Activated gamma-delta T cell (primary cell): ENCODE results near the gene CIAO2A.
"Not testable (repeated sequence)": the region's sequence is repeated elsewhere in the genome, so short reads cannot be mapped to it uniquely, and the experiment has no call there.

Experiments
- DNase-seq: peaks from one replicate; lab custom pipeline; 2025; lab: John Stamatoyannopoulos, UW

The CIAO2A gene

DNA sequence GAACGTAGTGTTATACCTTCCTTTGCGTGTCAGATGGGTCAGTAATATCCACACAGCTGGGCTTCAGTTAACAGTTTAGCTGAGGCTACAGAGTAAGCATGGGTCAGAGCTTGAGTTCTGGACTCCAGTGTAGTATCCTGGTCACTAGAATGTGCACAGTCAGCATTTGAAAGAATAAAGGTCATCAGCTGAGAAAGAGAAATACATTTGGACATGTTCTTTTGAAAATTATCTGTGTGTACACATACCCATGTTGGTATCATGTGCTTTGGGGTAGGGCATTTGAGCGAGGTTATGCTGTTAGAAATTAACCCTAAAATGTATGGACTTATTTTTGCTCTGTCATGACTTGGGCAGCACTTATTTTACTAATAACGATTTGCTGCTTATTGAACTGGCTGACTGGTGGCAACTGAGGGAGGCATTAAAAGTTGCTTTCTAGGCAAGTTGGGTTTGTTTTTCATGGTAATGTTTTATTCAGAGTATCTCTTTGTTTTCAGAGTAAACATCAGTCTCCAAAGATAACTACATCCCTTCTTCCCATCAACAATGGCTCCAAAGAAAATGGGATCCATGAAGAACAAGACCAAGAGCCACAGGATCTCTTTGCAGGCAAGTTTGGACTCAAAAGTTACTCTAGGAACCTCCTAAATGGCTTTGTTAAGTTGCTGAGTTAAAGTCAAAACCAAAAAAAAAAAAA lies 18.6 kb upstream of the CIAO2A start:
- DNase-seq: no peak

DNA sequence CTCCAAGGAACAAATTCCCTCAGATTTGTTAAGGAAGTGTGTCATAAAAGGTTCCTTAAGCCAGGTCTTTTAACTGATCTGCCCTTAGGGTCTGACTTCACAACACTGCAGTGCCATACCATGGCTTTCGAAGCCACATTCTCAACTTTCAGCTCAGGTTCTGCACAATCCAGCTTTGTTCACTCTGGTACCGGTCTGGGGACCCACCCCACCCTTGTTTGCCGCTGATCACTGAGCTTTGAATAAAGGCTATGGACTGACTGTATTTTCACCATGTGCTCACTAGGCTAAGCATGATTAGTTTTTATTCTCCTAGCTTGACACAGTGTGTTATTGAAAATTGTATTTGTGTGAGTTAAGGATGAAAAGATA lies 18.0 kb upstream of the CIAO2A start:
- DNase-seq: no peak

DNA sequence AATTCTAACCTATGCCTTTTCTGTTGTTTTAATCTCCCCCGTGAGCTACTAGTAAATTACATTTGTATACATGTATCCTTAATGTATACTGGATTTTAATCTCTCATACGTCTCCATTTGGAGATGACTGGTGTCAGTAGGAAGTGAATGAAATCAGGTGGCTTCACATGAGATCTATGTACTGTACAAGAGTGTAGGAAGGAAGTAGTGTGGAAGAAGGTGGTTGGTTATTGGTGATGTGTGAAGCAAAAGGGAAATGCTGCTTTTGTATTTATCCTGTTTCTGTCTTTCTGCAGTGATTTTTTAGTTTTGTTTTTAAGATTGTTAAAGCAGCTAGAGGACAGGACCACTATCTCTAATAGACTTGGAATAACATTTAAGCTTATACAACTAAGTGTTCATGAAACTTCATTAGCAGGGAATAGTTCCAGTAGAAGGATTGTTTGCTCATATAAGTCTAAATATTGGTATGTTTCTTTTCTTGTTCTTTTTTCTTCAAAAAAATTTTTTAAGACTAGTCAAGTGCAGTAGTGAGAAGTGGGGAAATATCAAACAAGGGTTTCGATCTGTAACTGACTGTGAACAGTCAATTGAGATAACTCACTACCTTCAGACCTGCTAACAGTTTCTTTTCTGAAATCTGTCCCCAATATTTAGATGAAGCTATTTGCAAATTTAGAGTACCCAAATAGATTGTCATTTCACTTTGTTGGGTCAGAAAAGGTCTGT lies 17.5 kb upstream of the CIAO2A start:
- DNase-seq: no peak

DNA sequence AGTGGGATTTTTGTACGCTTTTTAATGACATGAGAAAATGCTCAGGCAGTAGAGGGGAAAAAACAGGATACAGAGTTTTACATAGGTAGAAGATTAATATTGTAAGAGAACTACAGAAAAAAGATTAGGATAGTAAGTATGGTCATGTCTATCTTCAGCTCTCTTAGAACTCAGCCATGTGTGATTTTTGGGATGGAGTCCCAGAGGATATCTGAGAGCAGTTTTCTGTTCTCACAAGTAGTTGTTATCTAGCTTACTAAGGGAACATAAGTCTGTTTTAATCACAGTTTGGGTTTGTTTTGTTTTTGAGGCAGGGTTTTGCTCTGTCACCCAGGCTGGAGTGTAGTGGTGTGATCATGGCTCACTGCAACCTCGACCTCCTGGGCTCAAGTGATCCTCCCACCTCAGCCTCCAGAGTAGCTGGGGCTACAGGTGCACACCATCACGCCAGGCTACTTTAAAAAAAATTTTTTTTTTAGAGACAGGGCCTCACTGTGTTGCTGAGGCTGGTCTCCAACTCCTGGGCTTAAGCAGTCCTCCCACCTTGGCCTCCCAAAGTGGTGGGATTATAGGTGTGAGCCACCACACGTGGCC lies 16.6 kb upstream of the CIAO2A start:
- DNase-seq: not testable (repeated sequence)

DNA sequence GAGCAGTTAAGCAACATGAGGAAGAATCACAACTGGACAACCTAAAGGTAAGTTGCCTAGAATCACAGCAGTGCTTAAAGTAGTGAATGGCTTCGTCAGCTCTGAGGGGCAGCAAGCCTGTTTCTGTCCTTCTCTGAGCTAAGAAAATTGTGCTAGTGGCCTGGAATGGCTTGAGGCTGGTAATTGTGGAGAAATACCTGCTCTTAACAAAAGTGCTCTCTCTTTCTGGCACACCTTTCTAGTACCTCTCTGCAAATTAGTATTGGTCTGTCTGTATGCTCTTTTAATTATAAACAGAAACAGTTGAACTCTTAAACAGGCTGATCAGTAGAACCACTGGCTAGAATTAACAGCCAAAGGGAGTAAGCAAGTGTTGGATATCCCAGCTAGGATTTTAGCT lies 13.7 kb upstream of the CIAO2A start:
- DNase-seq: no peak

DNA sequence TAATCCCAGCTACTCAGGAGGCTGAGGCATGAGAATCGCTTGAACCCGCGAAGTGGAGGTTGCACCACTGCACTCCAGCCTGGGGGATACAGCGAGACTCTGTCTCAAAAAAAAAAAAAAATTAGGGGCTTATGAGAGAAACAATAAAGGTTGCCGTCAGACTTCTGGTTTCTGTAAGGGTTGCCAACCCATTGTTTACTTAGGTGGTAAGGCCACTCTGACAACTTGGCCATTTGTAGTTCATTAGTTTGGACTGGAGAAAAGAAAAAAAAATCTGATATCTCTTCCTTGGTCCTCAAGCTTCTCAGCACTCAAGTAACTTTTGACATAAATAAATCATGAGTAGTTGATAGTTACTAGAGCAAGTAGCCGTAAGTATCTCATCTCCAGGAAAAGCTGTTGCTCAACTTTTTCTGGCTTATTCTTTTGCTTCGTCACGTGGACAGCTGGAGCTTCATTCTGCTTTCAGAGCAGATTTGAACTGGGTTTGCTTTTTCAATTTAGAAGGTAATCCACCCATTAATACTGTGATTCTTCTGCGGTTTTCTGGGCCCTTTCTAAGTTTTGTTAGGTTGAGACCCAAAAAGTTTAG lies 11.6 kb upstream of the CIAO2A start:
- DNase-seq: no peak

DNA sequence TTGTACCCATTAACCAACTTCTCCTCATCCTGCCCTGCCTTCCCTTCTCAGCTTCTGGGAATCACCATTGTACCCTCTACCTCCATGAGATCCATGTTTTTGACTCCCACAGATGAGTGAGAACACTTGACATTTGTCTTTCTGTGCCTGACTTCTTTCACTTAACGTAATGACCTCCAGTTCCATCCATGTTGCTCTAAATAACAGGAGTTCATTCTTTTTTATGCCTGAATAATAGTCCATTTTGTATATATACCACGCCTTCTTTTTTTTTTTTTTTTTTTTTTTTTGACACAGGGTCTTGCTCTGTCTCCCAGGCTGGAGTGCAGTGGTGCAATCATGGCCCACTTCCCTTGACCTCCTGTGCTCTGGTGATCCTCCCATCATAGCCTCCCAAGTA lies 8.9 kb upstream of the CIAO2A start:
- no peak for DNase-seq

DNA sequence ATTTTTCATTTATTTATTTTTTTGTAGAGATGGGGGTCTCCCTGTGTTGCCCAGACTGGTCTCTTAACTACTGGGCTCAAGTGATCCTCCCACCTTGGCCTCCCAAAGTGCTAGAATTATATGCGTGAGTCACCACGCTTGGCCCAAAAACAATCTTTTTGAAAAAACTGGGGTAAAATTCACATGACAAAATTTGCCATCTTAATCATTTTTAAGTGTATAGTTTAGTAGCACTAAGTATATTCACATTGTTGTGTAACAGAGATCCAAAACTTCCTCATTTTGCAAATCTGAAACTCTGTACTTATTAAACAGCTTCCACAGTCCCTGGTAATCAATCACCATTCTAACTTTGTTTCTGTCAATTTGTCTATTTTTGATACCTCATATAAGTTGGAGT lies 7.3 kb upstream of the CIAO2A start:
- no peak for DNase-seq

DNA sequence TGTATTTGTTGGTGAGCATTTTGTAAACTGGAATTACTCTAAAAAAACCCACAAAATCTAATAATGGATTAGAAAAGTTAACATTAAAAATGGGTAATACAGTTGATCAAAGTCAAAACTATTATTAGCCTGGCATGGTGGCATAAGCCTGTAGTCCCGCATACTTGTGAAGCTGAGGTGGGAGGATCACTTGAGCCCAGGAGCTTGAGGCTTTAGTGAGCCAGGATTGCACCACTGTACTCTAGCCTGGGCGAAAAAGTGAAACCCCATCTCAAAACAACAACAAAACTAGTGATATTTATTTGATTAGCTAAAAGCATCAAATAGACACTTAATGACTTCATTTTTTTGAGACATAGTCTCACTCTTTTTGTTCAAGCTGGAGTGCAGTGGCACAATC lies 5.7 kb upstream of the CIAO2A start:
- no peak for DNase-seq

DNA sequence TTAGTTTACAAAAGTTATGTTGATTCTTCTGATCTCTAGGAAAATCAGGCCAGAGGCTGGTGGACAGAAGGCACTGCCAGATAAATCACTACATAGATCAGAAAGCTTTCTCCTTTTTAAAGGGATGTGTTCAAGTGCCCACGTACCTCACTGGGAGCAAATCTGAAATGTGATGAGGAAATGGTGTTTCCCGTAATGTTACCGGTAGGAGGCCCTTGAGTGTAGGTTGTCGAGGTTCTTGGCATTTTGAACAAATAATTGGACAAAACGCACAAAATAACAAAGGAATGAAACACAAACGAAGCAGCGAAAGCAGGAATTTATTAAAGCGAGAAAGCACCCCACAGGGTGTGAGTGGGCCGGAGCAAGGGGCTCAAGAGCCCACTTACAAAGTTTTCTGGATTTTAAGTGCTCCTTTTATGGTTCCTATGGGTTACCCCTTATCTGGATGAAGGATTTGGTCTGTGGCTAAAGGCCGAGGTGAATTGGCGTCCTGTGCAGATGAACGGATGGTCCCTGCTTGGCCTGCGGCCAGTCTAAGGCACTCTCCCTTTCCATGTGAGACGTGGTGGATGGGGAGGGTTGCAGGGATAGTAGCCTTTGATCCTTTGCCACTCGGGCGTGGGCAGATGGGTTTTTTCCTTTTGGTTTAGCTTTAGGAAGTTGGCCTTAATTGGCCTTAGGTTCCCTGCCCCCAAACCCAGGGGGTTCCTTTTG lies 3.2 kb upstream of the CIAO2A start:
- DNase-seq: no peak

DNA sequence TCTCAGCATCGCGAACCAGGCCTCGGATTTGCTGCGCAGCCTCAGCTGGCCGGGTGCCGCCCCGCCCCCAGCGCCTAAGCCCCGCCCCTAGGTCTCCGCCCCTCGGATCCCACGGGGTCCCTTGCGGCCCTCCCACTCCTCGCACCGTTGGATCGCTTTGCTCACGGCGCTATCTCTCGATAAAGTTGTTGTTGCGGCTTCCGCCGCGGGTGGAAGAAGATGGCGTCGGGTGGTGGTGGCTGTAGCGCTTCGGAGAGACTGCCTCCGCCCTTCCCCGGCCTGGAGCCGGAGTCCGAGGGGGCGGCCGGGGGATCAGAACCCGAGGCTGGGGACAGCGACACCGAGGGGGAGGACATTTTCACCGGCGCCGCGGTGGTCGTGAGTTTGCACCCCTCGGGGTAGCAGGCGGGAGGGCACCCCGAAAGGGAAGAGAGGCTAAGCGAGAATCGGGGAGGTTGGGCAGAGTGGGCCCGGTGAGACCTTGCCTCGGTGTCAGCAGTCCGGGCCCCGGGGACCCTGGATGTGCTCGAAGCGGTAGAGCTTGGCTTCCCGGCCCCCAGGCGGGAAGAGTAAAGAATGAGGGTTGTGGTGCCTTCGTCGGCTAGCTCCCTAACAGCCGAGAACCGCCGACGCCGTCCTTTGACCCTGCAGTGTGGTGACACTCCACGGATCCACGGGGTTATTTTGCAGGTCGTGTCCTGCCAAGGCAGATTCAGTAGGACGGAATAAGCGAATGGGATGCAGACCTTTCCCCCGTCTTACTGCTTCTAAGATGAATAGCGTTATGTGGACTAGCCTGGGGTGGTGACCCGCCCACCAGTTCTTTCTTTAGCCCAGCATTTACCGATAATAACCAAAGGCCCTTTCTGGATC lies 2.4 kb upstream of the CIAO2A start, which contains the start of gene SNX1:
SNX1 (plus strand) TSS at position 188 of the 873 bp plus-strand sequence; CDS start at position 220, 32 bp downstream.
- DNase-seq: peak; percentile 81

DNA sequence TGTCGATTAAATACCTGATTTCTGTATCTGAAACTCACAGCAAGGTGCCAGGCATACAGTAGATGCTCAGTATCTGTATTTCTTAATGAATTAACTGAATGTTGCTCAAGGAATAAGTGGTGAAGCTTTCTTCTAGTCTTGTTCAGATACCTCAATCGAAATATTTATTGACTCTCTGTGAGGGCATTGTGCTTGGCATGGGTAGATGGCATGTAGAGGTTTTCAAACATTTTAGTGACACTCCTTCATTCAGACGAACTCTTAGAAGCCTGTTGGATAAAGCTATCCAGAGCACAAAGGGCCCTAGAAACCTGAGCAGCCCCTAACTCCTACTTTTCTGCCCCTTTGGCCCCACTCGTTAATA lies 1.8 kb upstream of the CIAO2A start:
- no peak for DNase-seq

DNA sequence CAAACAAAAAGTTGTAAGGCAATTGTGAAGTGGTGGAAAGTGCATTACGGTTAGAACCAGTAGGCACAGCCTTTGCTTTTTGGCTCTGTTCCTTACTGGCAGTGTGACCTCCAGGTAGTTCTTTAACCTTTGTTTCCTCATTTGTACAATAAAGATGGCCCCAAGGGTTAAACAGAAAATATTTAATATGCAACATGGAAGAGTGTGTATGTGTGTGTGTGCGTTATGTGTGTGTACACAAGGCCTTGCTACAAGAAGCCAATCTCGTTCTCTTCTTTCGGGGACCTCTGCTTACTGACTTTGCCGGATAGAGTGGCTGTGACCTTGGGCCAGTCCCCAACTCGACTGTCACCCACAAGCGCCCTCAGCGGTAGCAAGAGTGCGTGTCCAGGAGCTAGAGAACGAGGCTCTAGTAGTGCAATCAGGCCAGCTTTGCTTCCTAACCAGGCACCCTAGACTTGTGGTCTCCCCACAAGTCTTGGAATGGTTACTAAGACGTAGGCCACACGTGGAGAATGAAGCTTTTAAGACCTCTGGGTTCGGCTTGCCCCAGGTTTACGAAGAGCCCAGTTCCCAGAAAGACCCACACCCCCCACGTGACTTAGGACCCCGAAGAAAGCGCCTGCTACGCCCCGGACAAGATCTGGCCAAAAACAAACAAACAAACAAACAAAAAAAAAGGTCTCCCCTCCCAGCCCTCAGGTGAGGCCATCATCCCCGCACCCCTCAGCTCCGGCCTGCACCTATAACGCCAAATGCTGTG lies 593 bp downstream of the CIAO2A start:
- no peak for DNase-seq

DNA sequence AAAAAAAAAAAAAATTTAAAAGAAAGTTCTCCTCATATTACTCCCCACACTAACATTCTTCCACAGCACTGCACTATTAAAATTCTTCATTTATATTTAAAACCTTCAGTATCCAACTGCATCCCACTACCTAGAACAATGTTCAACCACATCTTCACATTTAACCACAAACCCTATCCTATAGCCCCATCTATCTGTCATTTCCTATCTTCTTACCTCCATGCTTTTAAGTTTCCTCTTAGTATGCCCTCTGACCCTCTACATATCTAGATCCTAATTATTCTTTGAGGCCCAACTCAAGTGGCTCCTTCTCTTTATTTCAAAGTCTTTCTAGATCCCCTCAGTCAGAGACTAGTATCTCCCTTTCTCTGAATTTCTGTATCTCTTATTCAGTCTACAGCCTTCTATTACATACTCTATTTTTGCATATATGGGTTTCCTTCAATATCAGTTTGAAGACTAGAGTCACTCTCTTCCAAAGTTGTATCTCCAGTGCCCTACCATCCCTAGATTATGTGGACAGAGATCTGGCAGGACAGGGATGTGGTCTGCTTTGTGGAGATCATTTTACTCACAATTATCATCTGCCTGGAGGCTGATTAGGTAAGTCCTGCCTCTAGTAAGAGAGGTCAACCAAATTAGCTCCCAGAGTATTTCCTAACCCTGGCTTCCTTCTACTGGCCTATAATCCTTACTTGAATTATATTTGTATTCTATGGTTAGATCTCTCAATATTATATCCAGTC lies 1.4 kb downstream of the CIAO2A start:
- DNase-seq: no peak

DNA sequence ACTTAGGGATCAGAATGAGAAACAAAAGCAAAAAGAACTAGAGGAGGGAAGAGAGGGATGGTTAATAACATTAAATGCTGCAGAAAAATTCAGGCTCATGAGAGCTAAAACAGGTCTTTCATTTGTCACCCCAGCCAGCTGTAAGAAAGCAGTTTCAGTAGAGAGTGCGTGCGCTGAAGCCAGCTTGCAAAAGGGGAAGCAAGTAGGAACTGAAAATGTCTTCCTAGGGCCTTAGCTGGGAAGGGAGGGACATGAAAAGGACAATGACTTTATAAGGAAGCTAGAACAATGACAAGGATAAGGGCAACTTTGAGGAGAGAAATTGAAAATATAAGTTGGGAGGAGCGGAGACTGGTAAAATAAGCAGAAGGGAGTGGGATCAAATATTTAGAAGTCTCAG lies 3.1 kb downstream of the CIAO2A start:
- DNase-seq: no peak

DNA sequence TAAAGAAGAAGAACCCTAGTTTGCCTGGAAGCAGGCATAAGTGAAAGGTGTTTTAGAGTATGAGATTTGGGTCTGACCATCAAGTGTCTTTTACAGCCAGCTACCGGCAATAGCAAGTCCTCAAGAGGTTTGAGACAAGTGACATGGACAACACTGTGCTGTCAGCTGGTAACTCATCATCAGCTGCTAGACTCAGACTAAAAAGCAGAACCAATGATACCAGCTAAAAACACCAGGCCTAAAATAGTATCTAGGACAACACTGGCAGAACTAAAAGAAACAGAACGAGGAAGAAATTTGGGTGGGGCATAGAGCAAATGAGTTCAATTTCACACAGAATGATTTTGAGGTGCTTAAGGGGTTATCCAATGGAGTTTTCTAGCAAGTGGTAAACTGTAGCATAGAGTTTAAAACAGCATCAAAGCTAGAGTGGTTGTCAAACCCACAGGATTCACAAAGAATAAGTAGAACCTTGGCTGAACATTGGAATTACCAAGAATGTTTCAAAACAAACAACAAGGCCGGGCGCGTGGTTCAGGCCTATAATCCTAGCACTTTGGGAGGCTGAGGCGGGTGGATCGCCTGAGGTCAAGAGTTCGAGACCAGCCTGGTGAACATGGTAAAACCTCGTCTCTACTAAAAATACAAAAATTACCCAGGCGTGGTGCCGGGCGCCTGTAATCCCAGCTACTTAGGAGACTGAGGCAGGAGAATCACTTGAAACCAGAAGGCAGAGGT lies 3.9 kb downstream of the CIAO2A start:
- no peak for DNase-seq

DNA sequence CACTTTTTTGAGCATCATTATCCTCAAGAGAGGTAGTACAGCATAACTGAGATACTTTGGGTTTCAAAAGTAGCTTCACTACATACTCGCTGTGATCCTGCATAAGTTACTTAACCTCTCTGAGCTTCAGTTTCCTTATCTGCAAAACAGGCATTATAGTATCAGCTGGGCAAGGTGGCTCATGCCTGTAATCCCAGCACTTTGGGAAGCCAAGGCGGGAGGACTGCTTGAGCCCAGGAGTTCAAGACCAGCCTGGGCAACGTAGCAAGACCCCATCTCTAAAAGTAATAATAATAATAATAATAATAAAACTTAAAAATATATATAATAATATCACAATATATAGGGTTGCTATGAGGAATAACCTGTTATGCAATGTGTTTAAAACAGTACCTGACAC lies 10.9 kb downstream of the CIAO2A start:
- no peak for DNase-seq

DNA sequence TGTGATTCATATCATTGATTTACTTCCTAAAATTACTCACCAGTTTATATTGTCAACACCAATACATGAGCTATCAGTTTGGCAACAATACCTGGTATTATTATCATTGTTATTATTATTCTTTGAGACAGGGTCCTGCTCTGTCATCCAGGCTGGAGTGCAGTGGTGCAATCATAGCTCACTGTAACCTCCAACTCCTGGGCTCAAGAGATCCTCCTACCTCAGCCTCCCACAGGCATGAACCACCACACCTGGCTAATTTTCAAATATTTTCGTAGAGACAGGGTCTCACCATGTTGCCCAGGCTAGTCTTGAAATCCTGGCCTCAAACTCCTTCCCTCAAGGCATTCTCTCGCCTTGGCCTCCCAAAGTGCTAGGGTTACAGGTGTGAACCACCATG lies 20.1 kb downstream of the CIAO2A start:
- DNase-seq: not testable (repeated sequence)

DNA sequence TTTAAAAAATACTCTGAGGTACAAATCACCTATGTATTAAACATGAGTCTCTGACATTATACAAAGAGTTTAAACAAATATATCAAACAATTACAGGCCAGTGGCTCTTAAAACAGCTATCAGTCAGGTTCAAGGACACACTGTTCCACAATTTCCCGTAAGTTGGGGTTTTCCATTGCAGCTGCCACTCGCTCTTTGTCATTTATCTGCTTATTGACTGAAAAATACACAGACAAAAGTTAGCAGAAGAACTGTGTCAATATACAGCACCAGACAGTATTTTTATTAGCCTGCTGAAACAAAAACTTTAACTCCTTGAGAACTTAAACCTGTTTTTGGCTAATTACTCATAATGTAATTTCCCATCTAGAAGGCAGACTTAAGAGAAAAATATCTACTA lies 20.8 kb downstream of the CIAO2A start:
- no peak for DNase-seq
